WTC11 (cell line): ENCODE data around the gene ROBO2. TPM values are rescaled to one million over a fixed set of nuclear protein-coding genes. Genes with fewer than 3 reads are reported as not detected.

Experiments used
- ATAC-seq: fragments of 200-7000 bp; cut with Tn5 transposase; 2 replicates; pipeline ENCODE4 v1.10.0; 2021; ENCODE audit warnings: mild to moderate bottlenecking, moderate library complexity
- CTCF ChIA-PET: fragments of 300-600 bp; sonication (Branson Sonifier 250); formaldehyde crosslinking; loops from one replicate; lab custom pipeline; 2021; ENCODE audit warnings: antibody characterized with exemption; lab: Charles Lee
- POLR2A ChIA-PET: fragments of 350-600 bp; sonication (Branson Sonifier 250); formaldehyde crosslinking; loops from one replicate; lab custom pipeline; 2021; ENCODE audit warnings: antibody characterized with exemption; lab: Charles Lee
- DNase-seq: peaks from one replicate; pipeline ENCODE4 v3.0.0; 2021; ENCODE audit warnings: low spot score
- H3K27ac Mint-ChIP-seq: 2 replicates; pipeline ENCODE4 v1.8.0; 2021; ENCODE audit warnings: mixed read lengths
- H3K27me3 Mint-ChIP-seq: 2 replicates; pipeline ENCODE4 v1.8.0; 2021; ENCODE audit warnings: low read depth, mild to moderate bottlenecking, moderate library complexity, mixed read lengths
- H3K36me3 Mint-ChIP-seq: 2 replicates; pipeline ENCODE4 v1.8.0; 2021; ENCODE audit warnings: mixed read lengths
- H3K4me1 Mint-ChIP-seq: 2 replicates; pipeline ENCODE4 v1.8.0; 2022; ENCODE audit warnings: mixed read lengths
- H3K4me3 Mint-ChIP-seq: 2 replicates; pipeline ENCODE4 v1.8.0; 2021; ENCODE audit warnings: mild to moderate bottlenecking, moderate library complexity, mixed read lengths
- H3K9me3 Mint-ChIP-seq: 2 replicates; pipeline ENCODE4 v1.8.0; 2021; ENCODE audit warnings: mixed read lengths
- CBFB ChIP-seq: sonication (generic); formaldehyde crosslinking; IDR thresholded peaks from 2 replicates; pipeline ENCODE4 v1.8.1; 2022; ENCODE audit warnings: mild to moderate bottlenecking, low read depth, missing genetic modification reagents
- ESRRA ChIP-seq: sonication (generic); formaldehyde crosslinking; IDR thresholded peaks from 2 replicates; pipeline ENCODE4 v1.8.1; 2022; ENCODE audit warnings: mild to moderate bottlenecking, missing genetic modification reagents, borderline replicate concordance
- ETV6 ChIP-seq: sonication (generic); formaldehyde crosslinking; IDR thresholded peaks from 2 replicates; pipeline ENCODE4 v1.8.1; 2022; ENCODE audit warnings: mild to moderate bottlenecking, missing genetic modification reagents
- FOXJ3 ChIP-seq: sonication (generic); formaldehyde crosslinking; IDR thresholded peaks from 2 replicates; pipeline ENCODE4 v1.9.0; 2021; ENCODE audit warnings: missing genetic modification reagents, mild to moderate bottlenecking, borderline replicate concordance
- GABPB1 ChIP-seq: sonication (generic); formaldehyde crosslinking; IDR thresholded peaks from 2 replicates; pipeline ENCODE4 v1.8.1; 2023; ENCODE audit warnings: mild to moderate bottlenecking, missing genetic modification reagents
- JUN ChIP-seq: sonication (generic); formaldehyde crosslinking; IDR thresholded peaks from 2 replicates; pipeline ENCODE4 v1.8.0; 2023; ENCODE audit warnings: mild to moderate bottlenecking, missing genetic modification reagents
- MLX ChIP-seq: sonication (generic); formaldehyde crosslinking; IDR thresholded peaks from 2 replicates; pipeline ENCODE4 v1.8.1; 2023; ENCODE audit warnings: mild to moderate bottlenecking, missing genetic modification reagents, moderate library complexity
- MYBL2 ChIP-seq: sonication (generic); formaldehyde crosslinking; IDR thresholded peaks from 2 replicates; pipeline ENCODE4 v1.8.1; 2023; ENCODE audit warnings: mild to moderate bottlenecking, moderate library complexity, missing genetic modification reagents
- NR1H2 ChIP-seq: sonication (generic); formaldehyde crosslinking; IDR thresholded peaks from 2 replicates; pipeline ENCODE4 v1.9.0; 2021; ENCODE audit warnings: mild to moderate bottlenecking, moderate library complexity, missing genetic modification reagents
- RELA ChIP-seq: sonication (generic); formaldehyde crosslinking; IDR thresholded peaks from 2 replicates; pipeline ENCODE4 v1.8.1; 2022; ENCODE audit warnings: missing genetic modification reagents, mild to moderate bottlenecking, borderline replicate concordance
- SP1 ChIP-seq: sonication (generic); formaldehyde crosslinking; conservative IDR thresholded peaks from 2 replicates; pipeline ENCODE4 v1.8.1; 2022; ENCODE audit warnings: missing genetic modification reagents
- TP53 ChIP-seq: sonication (generic); formaldehyde crosslinking; IDR thresholded peaks from 2 replicates; pipeline ENCODE4 v1.8.1; 2023; ENCODE audit warnings: mild to moderate bottlenecking, missing genetic modification reagents
- ZBTB21 ChIP-seq: sonication (generic); formaldehyde crosslinking; IDR thresholded peaks from 2 replicates; pipeline ENCODE4 v1.8.1; 2023; ENCODE audit warnings: mild to moderate bottlenecking, missing genetic modification reagents, borderline replicate concordance
- ZBTB43 ChIP-seq: sonication (generic); formaldehyde crosslinking; IDR thresholded peaks from 2 replicates; pipeline ENCODE4 v1.8.1; 2023; ENCODE audit warnings: mild to moderate bottlenecking, missing genetic modification reagents
- ZNF121 ChIP-seq: sonication (generic); formaldehyde crosslinking; IDR thresholded peaks from 2 replicates; pipeline ENCODE4 v1.8.0; 2023; ENCODE audit warnings: missing genetic modification reagents
- ZNF423 ChIP-seq: fragments of 250-450 bp; sonication (Bioruptor Pico); IDR thresholded peaks from 2 replicates; pipeline ENCODE4 v2.1.2; 2022; ENCODE audit warnings: mild to moderate bottlenecking, moderate library complexity
- total RNA-seq: library from RNA; stranded (reverse); gene quantifications from 3 replicates; pipeline ENCODE4 v1.2.3, GENCODE V29; 2021
- TF ChIP-seq, protein P1 (sequence below): sonication (generic); formaldehyde crosslinking; IDR thresholded peaks from 2 replicates; pipeline ENCODE4 v1.8.0; 2022; ENCODE audit warnings: mild to moderate bottlenecking, missing genetic modification reagents
- TF ChIP-seq, protein P2 (sequence below): sonication (generic); formaldehyde crosslinking; IDR thresholded peaks from 2 replicates; pipeline ENCODE4 v1.8.1; 2022; ENCODE audit warnings: mild to moderate bottlenecking, moderate library complexity, missing genetic modification reagents
- TF ChIP-seq, protein P3 (sequence below): fragments of 250-450 bp; sonication (Bioruptor Pico); conservative IDR thresholded peaks from 2 replicates; pipeline ENCODE4 v1.9.0; 2021; ENCODE audit warnings: mild to moderate bottlenecking
- TF ChIP-seq, protein P4 (sequence below): sonication (generic); formaldehyde crosslinking; IDR thresholded peaks from 2 replicates; pipeline ENCODE4 v1.8.1; 2023; ENCODE audit warnings: mild to moderate bottlenecking, missing genetic modification reagents, moderate library complexity
- TF ChIP-seq, protein P5 (sequence below): sonication (generic); formaldehyde crosslinking; IDR thresholded peaks from 2 replicates; pipeline ENCODE4 v1.8.1; 2022; ENCODE audit warnings: low read depth, mild to moderate bottlenecking, moderate library complexity, missing genetic modification reagents, borderline replicate concordance
- TF ChIP-seq, protein P6 (sequence below): sonication (generic); formaldehyde crosslinking; conservative IDR thresholded peaks from 2 replicates; pipeline ENCODE4 v1.8.1; 2022; ENCODE audit warnings: mild to moderate bottlenecking, missing genetic modification reagents

Gene ROBO2
- total RNA-seq, 1 experiment from 2014 or later: 11.7 TPM

- TF ChIP-seq, protein P1, sequence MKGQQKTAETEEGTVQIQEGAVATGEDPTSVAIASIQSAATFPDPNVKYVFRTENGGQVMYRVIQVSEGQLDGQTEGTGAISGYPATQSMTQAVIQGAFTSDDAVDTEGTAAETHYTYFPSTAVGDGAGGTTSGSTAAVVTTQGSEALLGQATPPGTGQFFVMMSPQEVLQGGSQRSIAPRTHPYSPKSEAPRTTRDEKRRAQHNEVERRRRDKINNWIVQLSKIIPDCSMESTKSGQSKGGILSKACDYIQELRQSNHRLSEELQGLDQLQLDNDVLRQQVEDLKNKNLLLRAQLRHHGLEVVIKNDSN: no peak
- TF ChIP-seq MYBL2 (CRISPR knock-in tag): no peak
- no peak for TF ChIP-seq SP1 (CRISPR knock-in tag)
- TF ChIP-seq ZNF121: no peak
- TF ChIP-seq, protein P2, sequence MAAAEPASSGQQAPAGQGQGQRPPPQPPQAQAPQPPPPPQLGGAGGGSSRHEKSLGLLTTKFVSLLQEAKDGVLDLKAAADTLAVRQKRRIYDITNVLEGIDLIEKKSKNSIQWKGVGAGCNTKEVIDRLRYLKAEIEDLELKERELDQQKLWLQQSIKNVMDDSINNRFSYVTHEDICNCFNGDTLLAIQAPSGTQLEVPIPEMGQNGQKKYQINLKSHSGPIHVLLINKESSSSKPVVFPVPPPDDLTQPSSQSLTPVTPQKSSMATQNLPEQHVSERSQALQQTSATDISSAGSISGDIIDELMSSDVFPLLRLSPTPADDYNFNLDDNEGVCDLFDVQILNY (CRISPR knock-in tag): no peak
- TF ChIP-seq, protein P3, sequence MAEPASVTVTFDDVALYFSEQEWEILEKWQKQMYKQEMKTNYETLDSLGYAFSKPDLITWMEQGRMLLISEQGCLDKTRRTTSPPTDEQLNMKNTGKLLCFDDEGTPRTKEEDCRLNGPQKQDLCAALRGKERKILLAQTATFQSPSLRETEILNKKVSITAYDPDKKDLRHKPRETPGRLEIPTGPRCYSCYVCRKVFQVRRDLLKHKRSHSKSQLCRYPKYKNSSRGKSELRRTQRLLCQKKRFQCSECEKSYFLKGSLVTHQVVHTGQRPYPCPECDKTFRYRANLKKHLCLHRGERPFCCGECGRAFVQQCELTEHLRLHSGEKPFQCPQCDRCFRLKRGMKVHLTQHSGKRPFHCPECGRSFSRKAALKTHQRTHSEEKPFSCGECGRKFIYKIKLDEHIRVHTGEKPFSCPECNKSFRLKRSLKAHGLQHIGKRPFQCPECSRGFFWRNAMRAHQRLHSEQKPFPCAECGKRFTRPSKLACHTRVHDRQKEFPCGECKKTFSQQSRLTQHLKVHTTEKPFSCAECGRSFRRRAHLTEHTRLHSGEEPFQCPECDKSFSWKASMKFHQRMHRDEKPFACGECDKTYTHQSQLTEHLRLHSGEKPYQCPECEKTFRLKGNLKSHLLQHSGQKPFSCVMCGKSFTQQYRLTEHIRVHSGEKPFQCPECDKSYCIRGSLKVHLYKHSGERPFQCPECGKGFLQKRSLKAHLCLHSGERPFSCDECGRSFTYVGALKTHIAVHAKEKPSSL (CRISPR knock-in tag): no peak
- no peak for TF ChIP-seq FOXJ3 (CRISPR knock-in tag)
- TF ChIP-seq, protein P4, sequence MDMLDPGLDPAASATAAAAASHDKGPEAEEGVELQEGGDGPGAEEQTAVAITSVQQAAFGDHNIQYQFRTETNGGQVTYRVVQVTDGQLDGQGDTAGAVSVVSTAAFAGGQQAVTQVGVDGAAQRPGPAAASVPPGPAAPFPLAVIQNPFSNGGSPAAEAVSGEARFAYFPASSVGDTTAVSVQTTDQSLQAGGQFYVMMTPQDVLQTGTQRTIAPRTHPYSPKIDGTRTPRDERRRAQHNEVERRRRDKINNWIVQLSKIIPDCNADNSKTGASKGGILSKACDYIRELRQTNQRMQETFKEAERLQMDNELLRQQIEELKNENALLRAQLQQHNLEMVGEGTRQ: no peak
- TF ChIP-seq ETV6 (CRISPR knock-in tag): no peak
- TF ChIP-seq ZBTB43 (CRISPR knock-in tag): no peak
- no peak for TF ChIP-seq MLX (CRISPR knock-in tag)
- TF ChIP-seq, protein P5, sequence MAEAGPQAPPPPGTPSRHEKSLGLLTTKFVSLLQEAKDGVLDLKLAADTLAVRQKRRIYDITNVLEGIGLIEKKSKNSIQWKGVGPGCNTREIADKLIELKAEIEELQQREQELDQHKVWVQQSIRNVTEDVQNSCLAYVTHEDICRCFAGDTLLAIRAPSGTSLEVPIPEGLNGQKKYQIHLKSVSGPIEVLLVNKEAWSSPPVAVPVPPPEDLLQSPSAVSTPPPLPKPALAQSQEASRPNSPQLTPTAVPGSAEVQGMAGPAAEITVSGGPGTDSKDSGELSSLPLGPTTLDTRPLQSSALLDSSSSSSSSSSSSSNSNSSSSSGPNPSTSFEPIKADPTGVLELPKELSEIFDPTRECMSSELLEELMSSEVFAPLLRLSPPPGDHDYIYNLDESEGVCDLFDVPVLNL: no peak
- TF ChIP-seq, protein P6, sequence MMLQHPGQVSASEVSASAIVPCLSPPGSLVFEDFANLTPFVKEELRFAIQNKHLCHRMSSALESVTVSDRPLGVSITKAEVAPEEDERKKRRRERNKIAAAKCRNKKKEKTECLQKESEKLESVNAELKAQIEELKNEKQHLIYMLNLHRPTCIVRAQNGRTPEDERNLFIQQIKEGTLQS (CRISPR knock-in tag): no peak
- TF ChIP-seq JUN (CRISPR knock-in tag): no peak
- TF ChIP-seq, all 79 proteins: peak for 0
Observed at GRCh38 chr3:77468626-77469020, 428.7 kb downstream of the ROBO2 start (continued).

GRCh38 chr3:77475507-77475906, 435.6 kb downstream of the ROBO2 start:
- peak overlapping the region; percentile 31; the same call in 1 of the 2 replicates for H3K4me3 Mint-ChIP-seq
- H3K27ac Mint-ChIP-seq: peak overlapping the region; percentile 35

More at GRCh38 chr3:77475507-77475906, 435.6 kb downstream of the ROBO2 start:
- Mint-ChIP-seq H3K36me3 (peaks cover 21% of the 10 kb centered on the region), H3K27me3 (no peaks in the 10 kb centered on the region)
- TF ChIP-seq TP53: peak; percentile 80
- TF ChIP-seq CBFB: peak; percentile 61; the same call in 1 of the 2 replicates
- no peak for TF ChIP-seq GABPB1
- TF ChIP-seq RELA (CRISPR knock-in tag): no peak
- TF ChIP-seq ZNF423 (CRISPR knock-in tag): peak; percentile 18; the same call in 1 of the 2 replicates
- no peak for TF ChIP-seq NR1H2 (CRISPR knock-in tag)
- TF ChIP-seq ZBTB21: 0 out of 2 replicates have a peak, but pooled peaks have one; percentile 27
- no peak for TF ChIP-seq ESRRA (CRISPR knock-in tag)
- TF ChIP-seq ETV6 (CRISPR knock-in tag): 0 out of 2 replicates have a peak, but pooled peaks have one; percentile 27
- TF ChIP-seq, all 79 proteins: peak for 5
- H3K9me3 Mint-ChIP-seq: peaks cover 22% of the 10 kb centered on the region
- peaks cover 43% of the 10 kb centered on the region for H3K4me1 Mint-ChIP-seq
- POLR2A ChIA-PET: no interaction called here
- ATAC-seq: peak; percentile 83
- no peak for DNase-seq
- CTCF ChIA-PET: interaction anchor here (1.0 kb wide), 1 partner anchor 127 kb away, joined by 3 read pairs; no protein-coding TSS in a partner anchor
